Measurements from ENCODE around the gene STRADB.
A peak's percentile ranks its signal among the peaks of the same experiment; 100 is the strongest.

STRADB gene

GRCh38 chr2:201452922-201453643, 1.5 kb downstream of the STRADB start:
- TF ChIP-seq CTCF (conservative IDR thresholded peaks at IDR 0.05; ENCODE audit: low read depth, low read length): no peak
- H3K4me3 ChIP-seq (ENCODE audit: low read length): peak overlapping the region; percentile 98

GRCh38 chr2:201458381-201458780, 6.8 kb downstream of the STRADB start:
- TF ChIP-seq CTCF (conservative IDR thresholded peaks at IDR 0.05; ENCODE audit: low read depth, low read length): no peak
- no peak overlapping the region for H3K4me3 ChIP-seq (ENCODE audit: low read length)
- no peak for DNase-seq (ENCODE audit: low read depth)

More at GRCh38 chr2:201452922-201453643, 1.5 kb downstream of the STRADB start:
- DNase-seq (ENCODE audit: low read depth): no peak

GRCh38 chr2:201460532-201460931, 9.0 kb downstream of the STRADB start:
- DNase-seq (ENCODE audit: low read depth): no peak
- H3K4me3 ChIP-seq (ENCODE audit: low read length): no peak overlapping the region
- TF ChIP-seq CTCF (conservative IDR thresholded peaks at IDR 0.05; ENCODE audit: low read depth, low read length): no peak

- no peak for TF ChIP-seq CTCF (conservative IDR thresholded peaks at IDR 0.05; ENCODE audit: low read depth, low read length)
These were observed 13.0 kb downstream of the STRADB start for GRCh38 chr2:201464547-201464946.

GRCh38 chr2:201465524-201465971, 14.0 kb downstream of the STRADB start:
- H3K4me3 ChIP-seq (ENCODE audit: low read length): no peak overlapping the region
- DNase-seq (ENCODE audit: low read depth): no peak
- TF ChIP-seq CTCF (conservative IDR thresholded peaks at IDR 0.05; ENCODE audit: low read depth, low read length): no peak

More at GRCh38 chr2:201464547-201464946, 13.0 kb downstream of the STRADB start:
- H3K4me3 ChIP-seq (ENCODE audit: low read length): no peak overlapping the region
- DNase-seq (ENCODE audit: low read depth): no peak

GRCh38 chr2:201466050-201466675, 14.6 kb downstream of the STRADB start:
- no peak overlapping the region for H3K4me3 ChIP-seq (ENCODE audit: low read length)
- TF ChIP-seq CTCF (conservative IDR thresholded peaks at IDR 0.05; ENCODE audit: low read depth, low read length): no peak
- no peak for DNase-seq (ENCODE audit: low read depth)

GRCh38 chr2:201467666-201468065, 16.1 kb downstream of the STRADB start:
- TF ChIP-seq CTCF (conservative IDR thresholded peaks at IDR 0.05; ENCODE audit: low read depth, low read length): no peak
- DNase-seq (ENCODE audit: low read depth): no peak
- H3K4me3 ChIP-seq (ENCODE audit: low read length): no peak overlapping the region
